H9 (cell line): ENCODE data around the gene TMEM185B. TPM values are rescaled to one million over a fixed set of nuclear protein-coding genes. Genes with fewer than 3 reads are reported as not detected.

ENCODE experiments used
- DNase-seq: peaks from one replicate; pipeline ENCODE4 v3.0.0-alpha.2; 2017
- H2AFZ ChIP-seq: one replicate; pipeline ENCODE4 v1.6.1; 2013; ENCODE audit warnings: mild to moderate bottlenecking, low read length, control low read depth, moderate library complexity
- H2AK5ac ChIP-seq: 2 replicates; pipeline ENCODE4 v1.6.1; 2013; ENCODE audit warnings: low read length, control low read depth, mixed read lengths; ENCODE audit not compliant: insufficient read length
- H2BK120ac ChIP-seq: one replicate; pipeline ENCODE4 v1.6.1; 2013; ENCODE audit warnings: low read depth, mild to moderate bottlenecking, low read length, control low read depth, inconsistent platforms; ENCODE audit not compliant: poor library complexity, severe bottlenecking
- H2BK12ac ChIP-seq: 2 replicates; pipeline ENCODE4 v1.6.1; 2013; ENCODE audit warnings: low read length, control low read depth, mixed read lengths, low read depth; ENCODE audit not compliant: insufficient read length
- H2BK15ac ChIP-seq: 2 replicates; pipeline ENCODE4 v1.6.1; 2013; ENCODE audit warnings: low read depth, low read length, control low read depth
- H2BK20ac ChIP-seq: one replicate; pipeline ENCODE4 v1.6.1; 2013; ENCODE audit warnings: low read depth, mild to moderate bottlenecking, low read length, control low read depth, inconsistent platforms; ENCODE audit not compliant: poor library complexity, severe bottlenecking
- H2BK5ac ChIP-seq: 2 replicates; pipeline ENCODE4 v1.6.1; 2013; ENCODE audit warnings: low read length, control low read depth, mixed read lengths; ENCODE audit not compliant: insufficient read length
- H3K14ac ChIP-seq: 2 replicates; pipeline ENCODE4 v1.6.1; 2013; ENCODE audit warnings: low read length, control low read depth; ENCODE audit not compliant: insufficient read depth
- H3K18ac ChIP-seq: 2 replicates; pipeline ENCODE4 v1.6.1; 2013; ENCODE audit warnings: low read depth, mild to moderate bottlenecking, mixed read lengths, low read length, control low read depth; ENCODE audit not compliant: insufficient read length
- H3K23ac ChIP-seq: 2 replicates; pipeline ENCODE4 v1.6.1; 2013; ENCODE audit warnings: low read length, control low read depth, mixed read lengths, low read depth; ENCODE audit not compliant: insufficient read length
- H3K23me2 ChIP-seq: 2 replicates; pipeline ENCODE4 v1.6.1; 2013; ENCODE audit warnings: low read depth, mild to moderate bottlenecking, mixed read lengths, low read length, control low read depth; ENCODE audit not compliant: insufficient read length, poor library complexity, severe bottlenecking
- H3K27ac ChIP-seq: 2 replicates; pipeline ENCODE4 v1.5.1; 2013; ENCODE audit warnings: low read length, control low read depth, mixed read lengths, low read depth; ENCODE audit not compliant: insufficient read length
- H3K27me3 ChIP-seq: 2 replicates; pipeline ENCODE4 v1.6.1; 2013; ENCODE audit warnings: low read length, control low read depth, inconsistent platforms; ENCODE audit not compliant: insufficient read depth
- H3K4ac ChIP-seq: 2 replicates; pipeline ENCODE4 v1.6.1; 2013; ENCODE audit warnings: low read depth, mild to moderate bottlenecking, control low read depth, inconsistent platforms, low read length, moderate library complexity
- H3K4me1 ChIP-seq: 2 replicates; pipeline ENCODE4 v1.6.1; 2013; ENCODE audit warnings: low read length, control low read depth, inconsistent platforms; ENCODE audit not compliant: insufficient read depth
- H3K4me2 ChIP-seq: 2 replicates; pipeline ENCODE4 v1.6.1; 2013; ENCODE audit warnings: low read length, control low read depth, mixed read lengths; ENCODE audit not compliant: insufficient read length, insufficient read depth
- H3K56ac ChIP-seq: 2 replicates; pipeline ENCODE4 v1.6.1; 2013; ENCODE audit warnings: low read depth, mild to moderate bottlenecking, mixed read lengths, low read length, control low read depth; ENCODE audit not compliant: insufficient read length
- H3K79me1 ChIP-seq: 2 replicates; pipeline ENCODE4 v1.6.1; 2013; ENCODE audit warnings: low read depth, mild to moderate bottlenecking, moderate library complexity, low read length, control low read depth, inconsistent platforms; ENCODE audit not compliant: insufficient read depth, poor library complexity, severe bottlenecking
- H3K79me2 ChIP-seq: 2 replicates; pipeline ENCODE4 v1.6.1; 2013; ENCODE audit warnings: low read length, control low read depth, inconsistent platforms; ENCODE audit not compliant: insufficient read depth
- H3K9ac ChIP-seq: 2 replicates; pipeline ENCODE4 v1.6.1; 2013; ENCODE audit warnings: low read length, control low read depth, mixed read lengths; ENCODE audit not compliant: insufficient read length; ENCODE audit errors: extremely low read depth
- H3K9me3 ChIP-seq: one replicate; pipeline ENCODE4 v1.6.1; 2013; ENCODE audit warnings: low read depth, low read length, inconsistent platforms; ENCODE audit not compliant: control insufficient read depth
- H3T11ph ChIP-seq: one replicate; pipeline ENCODE4 v1.6.1; 2013; ENCODE audit warnings: mild to moderate bottlenecking, low read length, control low read depth, inconsistent platforms
- H4K20me1 ChIP-seq: one replicate; pipeline ENCODE4 v1.6.1; 2013; ENCODE audit not compliant: control insufficient read depth, insufficient read length, insufficient read depth
- H4K5ac ChIP-seq: 2 replicates; pipeline ENCODE4 v1.6.1; 2013; ENCODE audit warnings: low read depth, mild to moderate bottlenecking, mixed read lengths, low read length, control low read depth; ENCODE audit not compliant: insufficient read length
- H4K8ac ChIP-seq: replicated peaks from 2 replicates; pipeline ENCODE4 v1.6.1; 2013; ENCODE audit warnings: low read length, control low read depth, mixed read lengths, low read depth; ENCODE audit not compliant: insufficient read length
- H4K91ac ChIP-seq: 2 replicates; pipeline ENCODE4 v1.6.1; 2013; ENCODE audit warnings: low read depth, mild to moderate bottlenecking, moderate library complexity, mixed read lengths, low read length, control low read depth; ENCODE audit not compliant: insufficient read length
- H3K27ac Mint-ChIP-seq, 3 experiments: 2 replicates in 2 of 3; 3 replicates in 1 of 3; pipeline ENCODE4 v1.8.0; 2020 to 2021; ENCODE audit warnings: mixed read lengths in 3 of 3, mild to moderate bottlenecking in 1 of 3, moderate library complexity in 1 of 3
- H3K27me3 Mint-ChIP-seq: 2 replicates; pipeline ENCODE4 v1.8.0; 2021; ENCODE audit warnings: low read depth, mild to moderate bottlenecking, moderate library complexity, mixed read lengths
- H3K36me3 Mint-ChIP-seq, 3 experiments: 2 replicates in 2 of 3; 3 replicates in 1 of 3; pipeline ENCODE4 v1.8.0; 2020 to 2021; ENCODE audit warnings: low read depth in 3 of 3, mixed read lengths in 3 of 3; ENCODE audit not compliant: insufficient read depth in 1 of 3
- H3K4me1 Mint-ChIP-seq, 2 experiments: 2 replicates each; pipeline ENCODE4 v1.8.0; 2020; ENCODE audit warnings: mixed read lengths in 2 of 2
- H3K4me3 Mint-ChIP-seq, 2 experiments: 2 replicates in 1 of 2; 3 replicates in 1 of 2; pipeline ENCODE4 v1.8.0; 2020 to 2021; ENCODE audit warnings: mild to moderate bottlenecking in 2 of 2, mixed read lengths in 2 of 2, moderate library complexity in 1 of 2
- H3K9me3 Mint-ChIP-seq, 2 experiments: 2 replicates in 1 of 2; 3 replicates in 1 of 2; pipeline ENCODE4 v1.8.0; 2020; ENCODE audit warnings: mild to moderate bottlenecking in 2 of 2, mixed read lengths in 2 of 2, moderate library complexity in 1 of 2
- WGBS: extraction: QIAGEN DNeasy Blood & Tissue Kit; methylation state at CpG from one replicate; pipeline ENCODE4 v1.1.7; 2013; ENCODE audit warnings: missing lambda C conversion rate, low lambda C conversion rate, mixed read lengths; ENCODE audit not compliant: insufficient read length; ENCODE audit errors: extremely low coverage; 5-methylcytosine and 5-hydroxymethylcytosine counted together
- total RNA-seq: library from RNA; stranded (reverse); gene quantifications from 2 replicates; pipeline ENCODE4 v1.2.1, GENCODE V29; 2021
- TF ChIP-seq, protein P1 (sequence below): fragments of 200-600 bp; sonication (generic); conservative IDR thresholded peaks from 3 replicates; pipeline ENCODE4 v1.8.0; 2021; ENCODE audit warnings: antibody characterized with exemption, mild to moderate bottlenecking

Gene TMEM185B
- total RNA-seq, 1 experiment from 2014 or later = 29.0 TPM

DNA sequence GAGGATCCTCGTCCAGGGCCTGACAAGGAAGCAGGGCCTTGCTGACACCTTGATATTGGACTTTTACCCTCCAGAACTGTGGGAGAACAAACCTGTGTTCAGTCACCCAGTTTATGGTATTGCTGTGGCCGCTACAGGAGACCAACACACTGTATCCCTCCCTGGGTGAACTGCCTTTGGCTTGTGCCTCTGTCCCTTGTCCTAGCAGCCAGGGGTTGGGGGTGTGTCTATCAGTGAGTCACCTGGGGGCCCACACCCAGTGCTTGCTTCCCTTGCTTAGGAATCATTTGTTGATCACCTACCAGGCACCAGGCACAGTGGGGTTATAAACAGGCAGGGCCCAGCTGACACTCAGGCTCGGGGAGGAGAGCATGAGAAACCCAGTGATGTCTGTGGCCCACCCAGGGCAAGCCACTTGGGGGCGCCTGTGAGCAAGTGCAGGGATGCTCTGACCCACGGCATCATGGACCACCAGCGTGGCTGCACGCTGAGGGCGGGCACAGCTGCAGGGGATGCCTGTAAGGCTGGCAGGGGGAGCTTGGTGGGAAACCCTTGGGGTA lies 17.1 kb downstream of the TMEM185B start:
- H3K23me2 ChIP-seq = no peaks in the 10 kb centered on the region
- H3K56ac ChIP-seq = no peak overlapping the region
- H2AK5ac ChIP-seq = no peak overlapping the region
- H3K9me3 Mint-ChIP-seq = no peaks in the 10 kb centered on the region
- H3K27ac ChIP-seq = no peak overlapping the region
- H3K27me3 Mint-ChIP-seq = no peaks in the 10 kb centered on the region
- no peak overlapping the region for H3K4me2 ChIP-seq
- H3K18ac ChIP-seq = no peak overlapping the region
- no peaks in the 10 kb centered on the region for H4K20me1 ChIP-seq
- H3K79me1 ChIP-seq = no peaks in the 10 kb centered on the region
- no peaks in the 10 kb centered on the region for H3K27me3 ChIP-seq
- H2BK120ac ChIP-seq = no peak overlapping the region
- H3K23ac ChIP-seq = no peak overlapping the region
- no peak overlapping the region for H4K91ac ChIP-seq
- H3K4ac ChIP-seq = no peak overlapping the region
- peak; percentile 79 for DNase-seq
- no peaks in the 10 kb centered on the region for H3K79me2 ChIP-seq
- no peak overlapping the region for H2BK5ac ChIP-seq
- H4K5ac ChIP-seq = no peak overlapping the region
- H2AFZ ChIP-seq = no peak overlapping the region
- no peaks in the 10 kb centered on the region for H3K36me3 Mint-ChIP-seq
- no peak overlapping the region for H3T11ph ChIP-seq
- H3K9me3 ChIP-seq = no peaks in the 10 kb centered on the region
- H3K4me3 Mint-ChIP-seq = no peak overlapping the region
- WGBS = no CpG with 5 or more reads among the region's 8 CpGs
- H3K14ac ChIP-seq = no peak overlapping the region
- no peak overlapping the region for H4K8ac ChIP-seq
- H2BK12ac ChIP-seq = no peak overlapping the region
- no peak overlapping the region for H2BK15ac ChIP-seq
- H3K4me1 Mint-ChIP-seq = peaks cover 4 to 8% of the 10 kb centered on the region in 2 experiments; a peak in 3 of 4 replicates
- no peak overlapping the region for H3K9ac ChIP-seq
- no peak overlapping the region for H2BK20ac ChIP-seq
- H3K27ac Mint-ChIP-seq = no peak overlapping the region
- TF ChIP-seq, protein P1, sequence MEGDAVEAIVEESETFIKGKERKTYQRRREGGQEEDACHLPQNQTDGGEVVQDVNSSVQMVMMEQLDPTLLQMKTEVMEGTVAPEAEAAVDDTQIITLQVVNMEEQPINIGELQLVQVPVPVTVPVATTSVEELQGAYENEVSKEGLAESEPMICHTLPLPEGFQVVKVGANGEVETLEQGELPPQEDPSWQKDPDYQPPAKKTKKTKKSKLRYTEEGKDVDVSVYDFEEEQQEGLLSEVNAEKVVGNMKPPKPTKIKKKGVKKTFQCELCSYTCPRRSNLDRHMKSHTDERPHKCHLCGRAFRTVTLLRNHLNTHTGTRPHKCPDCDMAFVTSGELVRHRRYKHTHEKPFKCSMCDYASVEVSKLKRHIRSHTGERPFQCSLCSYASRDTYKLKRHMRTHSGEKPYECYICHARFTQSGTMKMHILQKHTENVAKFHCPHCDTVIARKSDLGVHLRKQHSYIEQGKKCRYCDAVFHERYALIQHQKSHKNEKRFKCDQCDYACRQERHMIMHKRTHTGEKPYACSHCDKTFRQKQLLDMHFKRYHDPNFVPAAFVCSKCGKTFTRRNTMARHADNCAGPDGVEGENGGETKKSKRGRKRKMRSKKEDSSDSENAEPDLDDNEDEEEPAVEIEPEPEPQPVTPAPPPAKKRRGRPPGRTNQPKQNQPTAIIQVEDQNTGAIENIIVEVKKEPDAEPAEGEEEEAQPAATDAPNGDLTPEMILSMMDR = peak; percentile 93
- peaks cover 3% of the 10 kb centered on the region; the same call in 1 of the 2 replicates for H3K4me1 ChIP-seq
